Stimulated activated CD8-positive, alpha-beta memory T cell treated with anti-CD3 and anti-CD28 coated beads, Interleukin-4, amount 100 ng/mL, for 48 hours (primary cell): Measurements from ENCODE around the gene DEPDC4.
"Not testable (repeated sequence)": the region's sequence is repeated elsewhere in the genome, so short reads cannot be mapped to it uniquely, and the experiment has no call there.

Experiments used
- DNase-seq: peaks from one replicate; pipeline ENCODE4 v3.0.0-alpha.2; 2020

The DEPDC4 gene

DNA sequence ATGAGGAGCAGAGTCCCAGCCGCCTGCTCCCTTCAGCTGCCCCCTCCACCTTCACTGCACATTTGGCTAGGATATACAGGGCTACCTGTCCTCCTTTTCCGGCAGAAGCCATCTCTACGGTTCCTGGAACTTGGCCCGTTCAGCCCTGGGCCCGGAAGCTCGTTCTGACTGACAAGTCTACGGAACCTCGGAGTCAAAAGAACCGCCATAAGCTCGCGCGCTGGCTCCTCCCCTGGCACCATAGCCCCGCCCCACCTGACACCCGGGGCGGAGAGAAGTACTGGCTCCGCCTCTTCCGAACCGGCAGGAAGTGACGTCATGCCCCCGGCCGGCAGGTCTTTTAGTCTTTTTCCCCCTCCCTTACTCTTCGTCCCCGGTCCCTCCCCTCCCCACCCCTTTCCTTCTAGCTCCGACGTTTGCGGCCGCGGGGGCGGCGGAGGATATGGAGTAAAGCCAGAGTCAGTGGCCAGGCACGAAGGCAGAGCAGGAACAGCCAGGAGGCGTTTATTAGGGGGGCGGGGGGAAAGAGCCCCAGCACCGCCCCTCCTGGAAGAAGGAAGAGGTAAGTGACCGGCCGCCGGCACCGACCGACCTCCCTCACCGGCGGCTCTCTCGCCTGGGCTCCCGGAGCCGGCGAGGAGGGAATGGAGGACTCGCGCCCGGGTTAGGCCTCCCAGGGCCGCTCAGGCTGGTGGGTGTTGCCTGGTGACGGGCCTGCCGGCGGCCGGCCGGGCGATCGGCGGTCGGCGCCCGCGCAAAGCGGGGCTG is at the start of gene DEPDC4, which contains the start of gene SCYL2:
Gene DEPDC4, minus strand, starts transcription at position 245 of the 768 bp plus-strand sequence. Its CDS starts 3 bp downstream, at position 242.
Gene SCYL2, plus strand, starts transcription at position 343 of the 768 bp plus-strand sequence. CDS start 15,794 bp downstream, outside the sequence.
- DNase-seq, result peak; percentile 94

DNA sequence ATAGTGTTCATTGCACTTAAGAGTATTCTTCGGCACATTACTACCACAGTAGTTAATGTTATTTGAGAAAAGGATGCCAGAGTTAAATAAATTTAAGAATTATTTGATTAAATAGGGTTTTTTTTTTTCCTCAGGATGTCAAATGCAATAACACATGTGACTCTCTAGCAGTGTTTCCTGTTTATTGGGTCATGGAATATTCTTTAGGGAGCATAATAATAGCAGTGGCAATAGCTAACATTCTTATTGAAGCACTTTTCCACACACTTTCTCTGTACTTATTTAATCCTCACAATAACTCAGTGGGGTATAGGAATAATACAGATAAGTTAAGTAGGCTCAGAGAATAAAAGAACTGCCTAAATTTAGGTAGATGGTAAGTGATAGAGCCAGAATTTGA is 44.4 kb upstream of the DEPDC4 start:
- no peak for DNase-seq

DNA sequence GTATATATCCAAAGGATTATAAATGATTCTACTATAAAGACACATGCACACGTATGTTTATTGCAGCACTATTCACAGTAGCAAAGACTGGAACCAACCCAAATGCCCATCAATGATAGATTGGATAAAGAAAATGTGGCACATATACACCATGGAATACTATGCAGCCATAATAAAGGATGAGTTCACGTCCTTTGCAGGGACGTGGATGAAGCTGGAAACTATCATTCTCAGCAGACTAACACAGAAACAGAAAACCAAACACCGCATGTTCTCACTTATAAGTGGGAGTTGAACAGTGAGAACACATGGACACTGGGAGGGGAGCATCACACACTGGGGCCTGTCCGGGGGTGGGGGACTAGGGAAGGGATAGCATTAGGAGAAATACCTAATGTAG is 41.3 kb upstream of the DEPDC4 start:
- not testable (repeated sequence) for DNase-seq

DNA sequence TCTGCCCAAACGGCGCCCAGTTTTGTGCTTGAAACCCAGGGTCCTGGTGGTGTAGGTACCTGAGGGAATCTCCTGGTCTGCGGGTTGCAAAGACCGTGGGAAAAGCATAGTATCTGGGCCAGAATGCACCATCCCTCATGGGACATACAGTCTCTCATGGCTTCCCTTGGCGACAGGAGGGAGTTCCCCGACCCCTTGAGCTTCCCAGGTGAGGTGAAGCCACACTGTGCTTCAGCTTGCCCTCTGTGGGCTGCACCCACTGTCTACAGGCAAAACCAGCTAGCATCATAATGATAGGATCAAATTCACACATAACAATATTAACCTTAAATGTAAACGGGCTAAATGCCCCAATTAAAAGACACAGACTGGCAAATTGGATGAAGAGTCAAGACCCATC is 37.5 kb upstream of the DEPDC4 start:
- not testable (repeated sequence) for DNase-seq

DNA sequence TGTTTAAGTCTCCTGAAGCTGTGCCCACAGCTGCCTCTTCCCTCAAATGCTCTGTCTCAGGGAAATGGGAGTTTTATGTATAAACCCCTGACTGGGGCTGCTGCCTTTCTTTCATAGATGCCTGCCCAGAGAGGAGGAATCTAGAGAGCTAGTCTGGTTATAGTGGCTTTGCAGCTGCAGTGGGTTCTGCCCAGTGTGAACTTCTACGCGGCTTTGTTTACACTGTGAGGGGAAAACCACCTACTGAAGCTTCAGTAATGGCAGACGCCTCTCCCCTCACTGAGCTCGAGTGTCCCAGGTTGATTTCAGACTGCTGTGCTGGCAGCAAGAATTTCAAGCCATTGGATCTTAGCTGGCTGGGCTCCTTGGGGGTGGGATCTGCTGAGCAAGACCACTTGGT is 37.0 kb upstream of the DEPDC4 start:
- no peak for DNase-seq

DNA sequence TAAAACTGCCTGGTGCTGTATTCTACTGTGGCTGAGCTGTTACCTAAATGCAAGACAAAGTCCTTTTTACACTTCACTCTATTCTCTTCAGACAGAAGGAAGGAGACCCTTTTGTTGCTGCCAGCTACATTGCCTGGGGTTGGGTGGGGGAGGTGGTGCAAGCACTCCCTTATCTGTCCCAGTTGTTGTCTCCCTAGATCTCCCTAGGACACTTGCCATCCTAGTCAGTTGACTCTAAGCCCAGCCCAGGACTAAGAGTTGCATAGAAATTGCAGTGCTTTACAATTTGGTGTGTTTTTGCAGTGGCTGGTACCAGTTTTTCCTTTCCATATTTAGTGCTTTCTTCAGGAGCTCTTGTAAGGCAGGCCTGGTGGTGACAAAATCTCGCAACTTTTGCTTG is 35.2 kb upstream of the DEPDC4 start:
- DNase-seq, result no peak

DNA sequence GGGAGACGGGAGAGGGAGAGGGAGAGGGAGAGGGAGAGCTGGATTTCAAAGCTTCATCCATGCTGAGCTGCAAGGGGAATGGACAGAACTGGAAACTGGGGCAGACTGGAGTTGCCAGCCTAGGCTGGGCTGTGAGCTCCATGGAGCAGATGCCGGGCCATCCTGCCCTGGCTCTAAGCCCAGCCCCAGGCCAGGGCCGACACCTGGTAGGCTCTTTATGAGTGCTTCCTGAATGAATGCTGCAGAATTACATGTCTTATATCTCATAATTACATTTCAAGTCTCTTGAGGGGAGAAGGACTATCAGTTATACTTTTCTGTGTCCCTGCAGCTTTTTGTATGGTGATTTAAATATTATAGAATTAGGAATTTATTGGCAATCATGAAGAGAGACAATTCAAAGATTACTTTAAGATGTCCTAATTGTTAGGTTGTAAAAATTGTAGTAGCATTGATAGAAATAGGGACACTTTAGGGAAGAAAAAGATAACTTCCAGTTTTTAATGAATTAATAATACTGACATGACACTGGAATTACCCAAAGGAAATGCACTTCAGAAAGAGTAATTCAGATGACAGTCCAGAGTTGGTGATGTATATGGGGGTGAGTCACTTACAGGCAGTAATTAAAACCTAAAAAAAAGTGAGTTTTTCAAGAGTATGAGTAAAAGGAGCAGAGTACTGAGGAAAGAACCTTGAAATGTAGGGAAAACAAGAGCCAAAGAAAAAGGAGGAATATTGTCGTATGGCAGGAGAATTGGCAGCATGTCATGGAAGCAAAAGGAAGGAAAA is 29.1 kb upstream of the DEPDC4 start:
- no peak for DNase-seq

DNA sequence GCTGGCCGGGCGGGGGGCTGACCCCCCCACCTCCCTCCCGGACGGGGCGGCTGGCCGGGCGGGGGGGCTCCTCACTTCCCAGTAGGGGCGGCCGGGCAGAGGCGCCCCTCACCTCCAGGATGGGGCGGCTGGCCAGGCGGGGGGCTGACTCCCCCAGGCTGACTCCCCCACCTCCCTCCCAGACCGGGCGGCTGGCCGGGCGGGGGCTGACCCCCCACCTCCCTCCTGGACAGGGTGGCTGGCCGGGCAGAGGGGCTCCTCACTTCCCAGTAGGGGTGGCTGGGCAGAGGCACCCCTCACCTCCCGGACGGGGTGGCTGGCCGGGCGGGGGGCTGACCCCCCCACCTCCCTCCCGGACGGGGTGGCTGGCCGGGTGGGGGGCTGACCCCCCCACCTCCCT is 27.5 kb upstream of the DEPDC4 start:
- DNase-seq, result not testable (repeated sequence)

DNA sequence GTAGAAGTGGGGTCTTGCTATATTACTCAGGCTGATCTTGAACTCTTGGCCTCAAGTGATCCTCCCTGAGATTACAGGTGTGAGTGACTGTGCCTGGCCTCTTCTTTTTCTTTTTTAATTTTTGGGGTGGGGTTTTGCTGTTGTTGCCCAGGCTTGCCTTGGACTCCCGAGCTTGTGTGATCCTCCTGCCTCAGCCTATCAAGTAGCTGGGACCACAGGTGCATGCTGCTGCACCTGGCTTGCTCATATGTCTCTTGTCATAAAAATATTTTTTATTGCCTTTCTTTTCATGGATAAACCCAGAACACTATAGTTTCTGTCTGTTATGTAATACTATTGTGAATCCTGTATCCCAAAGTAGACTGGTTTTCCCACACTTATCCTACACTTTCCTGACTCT is 26.1 kb upstream of the DEPDC4 start:
- no peak for DNase-seq

DNA sequence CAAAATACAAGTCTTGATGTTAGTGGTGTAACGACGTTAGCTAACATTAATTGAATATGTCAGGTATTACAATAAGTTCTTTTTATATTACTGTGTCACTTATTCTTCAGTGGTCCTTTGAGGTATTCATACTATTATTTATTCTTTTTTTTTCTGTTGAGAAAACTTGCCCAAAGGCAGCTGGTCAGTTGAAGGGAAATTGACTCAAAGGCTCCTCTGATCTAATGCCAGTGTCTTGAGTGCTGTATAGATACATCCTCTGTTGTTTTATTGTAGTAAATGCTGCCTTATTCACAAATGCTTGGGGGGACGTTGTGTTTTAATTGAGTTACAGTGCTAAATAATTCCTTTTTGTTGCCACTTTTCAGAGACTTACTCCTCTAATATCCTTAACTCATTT is 23.1 kb upstream of the DEPDC4 start:
- DNase-seq, result no peak

DNA sequence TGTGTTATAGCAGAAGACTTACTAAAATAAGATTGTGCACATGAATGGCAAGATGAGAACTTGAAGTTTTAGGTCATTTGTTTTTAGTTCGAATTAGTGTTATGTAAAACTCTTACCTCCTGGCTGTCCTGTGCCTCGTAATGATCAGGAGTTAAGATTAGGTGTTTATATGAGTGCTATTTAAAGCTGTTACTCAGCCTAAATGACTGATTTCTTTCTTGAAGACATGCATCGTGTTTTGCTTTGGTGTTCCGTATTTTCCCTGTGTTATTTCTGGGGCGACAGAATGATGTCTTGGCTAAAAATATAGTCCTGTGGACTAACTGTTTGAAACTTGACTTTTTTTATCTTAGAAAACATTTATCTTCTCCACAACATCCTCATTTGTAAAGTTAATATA is 22.2 kb upstream of the DEPDC4 start:
- DNase-seq, result no peak

DNA sequence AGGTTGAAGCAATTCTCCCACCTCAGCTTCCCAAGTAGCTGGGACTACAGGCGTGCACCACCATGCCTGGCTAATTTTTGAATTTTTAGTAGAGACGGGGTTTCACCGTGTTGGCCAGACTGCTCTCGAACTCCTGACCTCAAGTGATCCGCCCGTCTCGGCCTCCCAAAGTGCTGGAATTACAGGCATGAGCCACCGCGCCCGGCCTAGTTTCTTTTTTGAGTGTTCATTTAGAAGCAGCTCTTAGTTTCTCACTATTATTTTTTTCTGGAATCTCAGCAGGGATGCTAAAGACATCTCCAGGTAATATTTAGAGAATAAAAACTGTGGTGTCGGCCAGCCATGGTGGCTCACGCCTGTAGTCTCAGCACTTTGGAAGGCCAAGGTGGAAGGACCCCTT is 17.7 kb upstream of the DEPDC4 start:
- not testable (repeated sequence) for DNase-seq

DNA sequence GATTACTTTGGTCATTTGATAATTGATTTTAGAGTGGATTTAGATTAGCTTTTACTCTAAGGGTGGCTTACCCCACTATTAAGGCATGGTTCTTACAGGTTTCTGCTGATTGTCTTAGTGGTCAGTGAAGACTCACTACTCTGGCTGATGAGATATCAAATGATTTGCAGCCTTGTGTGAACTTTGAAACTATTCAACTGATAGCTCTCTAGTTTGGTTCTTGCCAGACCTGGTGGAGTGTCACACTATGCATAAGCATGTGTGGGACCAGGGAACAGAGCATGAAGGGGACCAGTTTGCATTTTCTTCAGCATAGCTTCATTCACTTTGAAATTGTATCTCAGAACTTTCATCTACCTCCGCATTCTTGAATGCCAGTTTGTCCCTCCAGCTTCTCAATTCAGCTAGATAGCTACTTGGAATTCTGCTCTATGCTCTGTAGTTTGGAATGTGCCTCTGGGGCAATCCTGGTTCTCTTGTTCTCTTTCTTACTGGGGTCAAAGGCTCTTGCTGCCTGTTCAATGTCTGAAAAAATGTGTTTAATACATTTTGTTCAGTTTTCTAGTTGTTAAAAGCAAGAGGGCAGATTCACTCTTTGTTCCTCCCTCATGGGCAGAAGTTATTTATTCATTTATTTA is 12.8 kb upstream of the DEPDC4 start:
- no peak for DNase-seq

DNA sequence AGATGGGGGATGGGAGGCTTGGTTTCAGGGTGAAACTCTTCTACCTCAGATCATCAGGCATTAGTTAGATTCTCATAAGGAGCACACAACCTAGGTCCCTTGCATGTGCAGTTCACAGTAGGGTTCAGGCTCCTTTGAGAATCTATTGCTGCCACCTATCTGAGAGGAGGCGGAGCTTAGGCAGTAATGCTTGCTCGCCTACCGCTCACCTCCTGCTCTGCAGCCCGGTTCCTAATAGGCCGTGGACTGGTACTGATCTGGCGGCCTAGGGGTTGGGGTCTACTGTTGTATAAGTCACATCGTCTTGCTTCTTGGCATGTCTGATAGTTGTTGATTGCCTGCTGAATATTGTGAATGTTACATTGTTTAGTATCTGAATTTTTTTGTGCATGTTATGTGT is 12.3 kb upstream of the DEPDC4 start:
- no peak for DNase-seq

DNA sequence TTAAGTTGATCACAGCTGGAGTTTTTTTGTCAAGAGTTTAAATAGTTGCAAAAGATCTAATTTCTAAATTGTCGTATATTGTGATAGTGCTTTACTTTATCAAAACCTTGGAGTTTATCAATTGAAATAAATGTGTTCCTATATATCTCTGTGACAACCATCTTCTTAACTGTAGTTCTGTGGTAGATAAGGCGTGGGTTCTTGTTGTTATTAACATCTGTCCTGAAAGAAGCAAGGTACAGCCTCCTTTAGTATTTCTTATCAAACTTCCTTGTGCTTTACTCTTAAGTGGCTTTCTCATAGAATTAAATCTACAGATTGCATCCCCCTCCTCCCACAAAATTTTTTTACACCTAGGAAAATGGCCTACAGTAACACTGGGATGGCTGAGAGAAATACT is 7.4 kb upstream of the DEPDC4 start:
- DNase-seq, result no peak

DNA sequence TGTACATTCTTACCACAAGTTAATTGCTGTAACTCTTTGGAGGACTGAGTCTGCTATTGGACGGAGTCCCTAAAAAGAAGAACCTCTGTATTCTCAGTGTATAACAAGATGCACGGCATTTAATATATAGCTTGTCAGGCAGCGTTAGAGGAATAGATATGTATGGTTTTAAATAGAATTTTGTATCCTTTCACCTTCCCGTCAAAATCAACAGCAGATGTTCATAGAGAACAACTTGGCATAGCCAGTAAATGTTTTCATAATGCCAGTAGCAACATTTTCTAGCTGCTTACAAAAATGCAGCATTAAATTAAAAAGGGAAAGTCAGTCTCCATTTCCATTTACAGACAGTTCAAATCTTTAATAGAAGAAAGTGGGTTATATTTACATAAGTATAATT is 6.9 kb upstream of the DEPDC4 start:
- DNase-seq, result no peak

DNA sequence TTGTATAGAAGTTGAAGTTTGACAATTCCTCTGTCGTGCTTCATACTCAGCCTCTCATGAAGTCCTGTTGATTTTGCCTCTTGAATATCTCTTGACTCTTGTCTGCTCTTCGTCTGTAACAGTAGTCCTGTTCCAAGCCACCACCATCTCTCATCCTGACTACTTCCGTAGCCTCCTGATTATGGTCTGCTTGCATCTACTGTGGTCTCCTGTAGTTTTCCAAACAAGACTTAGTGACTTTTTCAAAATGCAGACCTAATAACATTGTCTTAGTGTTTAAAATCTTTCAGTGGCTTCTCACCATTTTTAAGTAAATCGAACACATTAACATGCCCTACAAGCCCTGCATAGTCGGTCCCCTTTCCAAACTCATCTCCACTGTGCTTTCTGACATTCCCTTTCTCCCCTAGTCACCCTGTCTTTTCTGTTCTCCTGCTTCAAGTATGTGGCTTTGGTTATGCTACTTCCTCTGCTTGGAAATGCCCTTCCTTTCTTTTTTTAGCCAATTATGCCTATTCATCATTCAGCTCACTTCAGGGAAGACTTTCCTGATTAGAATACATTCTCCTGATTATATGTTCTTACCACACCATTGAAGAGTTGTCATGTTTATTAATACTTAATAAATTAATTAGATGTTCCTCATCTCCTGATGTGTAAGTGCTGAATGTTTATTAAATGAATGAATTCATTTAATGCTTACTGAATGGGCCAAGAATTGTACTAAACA is 2.1 kb upstream of the DEPDC4 start:
- DNase-seq, result no peak

DNA sequence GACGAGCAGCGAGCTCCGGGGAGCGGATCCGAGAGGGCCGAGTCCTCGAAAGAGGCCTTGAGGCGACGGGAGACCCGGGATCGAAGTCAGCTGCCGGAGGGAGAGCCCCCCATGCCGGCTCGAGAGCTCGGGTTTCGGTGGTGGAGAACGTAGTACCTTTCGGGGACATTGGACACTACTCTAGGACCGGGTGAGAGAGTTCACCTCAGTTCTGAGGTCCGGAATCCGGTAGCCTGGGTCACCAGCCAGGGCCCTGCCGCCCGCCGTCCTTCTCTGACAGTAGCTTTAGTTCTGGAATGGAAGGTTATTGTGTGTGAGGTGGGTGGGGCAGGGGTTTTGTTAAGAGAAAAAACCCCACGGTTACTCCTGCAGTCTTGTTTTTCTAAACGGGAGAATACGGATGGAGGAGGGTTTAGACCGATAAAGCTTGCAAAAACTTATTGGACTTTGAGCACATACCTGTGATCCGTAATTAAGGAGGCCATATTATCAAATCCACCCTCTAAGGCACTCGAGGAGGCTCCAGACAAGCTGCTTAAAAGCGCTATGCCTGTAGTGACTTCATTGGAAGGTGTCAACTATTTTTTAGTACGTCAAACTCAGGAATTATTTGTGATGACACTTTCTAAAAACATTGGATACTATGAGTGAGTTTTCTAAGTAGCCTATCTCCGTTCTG is 863 bp upstream of the DEPDC4 start:
- peak; percentile 39 for DNase-seq

DNA sequence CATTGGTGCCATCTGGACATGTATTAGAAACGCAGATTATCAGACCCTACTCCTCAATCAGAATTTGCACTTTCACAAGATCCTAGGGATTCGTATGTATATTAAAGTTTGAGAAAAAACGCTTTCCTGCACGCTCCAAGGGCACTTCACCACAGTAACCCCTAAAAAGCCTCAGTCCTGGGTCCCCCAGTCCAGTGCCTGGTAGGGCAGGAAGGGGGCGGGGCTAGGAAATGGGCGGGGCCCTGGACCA is 369 bp downstream of the DEPDC4 start:
- peak; percentile 98 for DNase-seq

DNA sequence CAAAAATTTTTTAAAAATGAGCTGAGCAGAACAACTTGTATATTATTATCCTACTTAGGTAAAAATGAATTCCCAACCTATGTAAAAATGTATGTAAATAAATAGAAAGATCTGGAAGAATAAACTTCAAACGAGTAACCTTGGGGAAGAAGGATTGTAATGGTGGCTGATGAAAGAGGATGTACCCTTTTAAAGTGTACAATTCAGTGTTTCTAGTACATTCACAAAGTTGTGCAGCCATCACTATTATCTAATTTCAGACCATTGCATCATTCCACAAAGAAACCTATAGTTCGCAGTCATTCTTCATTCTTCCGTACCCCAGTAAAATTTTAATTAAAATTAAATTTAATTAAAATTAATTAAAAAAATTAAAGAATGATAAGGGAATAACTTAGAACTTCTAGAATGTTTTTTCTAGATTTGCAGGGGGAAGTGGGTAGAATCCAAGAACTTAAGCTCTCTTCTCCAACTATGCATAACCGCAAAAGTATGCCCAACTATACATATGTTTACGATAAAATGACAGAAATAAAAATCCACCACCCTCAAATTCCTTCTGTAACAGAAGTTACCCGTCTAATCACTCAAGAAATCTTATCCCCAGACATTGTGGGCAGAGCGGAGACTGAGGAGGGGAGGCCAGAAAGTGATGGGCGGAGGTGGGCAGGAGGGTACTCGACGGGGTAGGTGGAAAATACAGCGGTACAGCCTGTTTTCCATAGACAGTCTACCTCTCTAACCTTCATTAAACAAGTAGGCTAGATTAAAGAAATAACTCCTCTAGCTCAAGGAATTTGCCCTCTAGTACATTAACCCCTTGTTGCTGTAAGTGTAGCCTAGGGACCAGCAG is 921 bp downstream of the DEPDC4 start:
- DNase-seq, result no peak

DNA sequence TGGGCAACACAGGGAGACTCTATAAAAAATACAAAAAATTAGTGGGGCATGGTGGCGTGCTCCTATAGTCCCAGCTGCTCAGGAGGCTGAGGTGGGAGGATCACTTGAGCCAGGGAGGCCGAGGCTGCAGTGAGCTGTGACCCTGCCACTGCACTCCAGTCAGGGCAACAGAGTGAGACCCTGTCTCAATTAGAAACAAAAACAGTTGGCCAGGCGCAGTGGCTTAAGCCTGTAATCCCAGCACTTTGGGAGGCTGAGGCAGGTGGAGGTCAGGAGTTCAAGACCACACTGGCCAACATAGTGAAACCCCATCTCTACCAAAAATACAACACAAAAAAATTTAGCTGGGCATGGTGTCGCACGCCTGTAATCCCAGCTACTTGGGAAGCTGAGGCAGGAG is 1.8 kb downstream of the DEPDC4 start:
- not testable (repeated sequence) for DNase-seq

DNA sequence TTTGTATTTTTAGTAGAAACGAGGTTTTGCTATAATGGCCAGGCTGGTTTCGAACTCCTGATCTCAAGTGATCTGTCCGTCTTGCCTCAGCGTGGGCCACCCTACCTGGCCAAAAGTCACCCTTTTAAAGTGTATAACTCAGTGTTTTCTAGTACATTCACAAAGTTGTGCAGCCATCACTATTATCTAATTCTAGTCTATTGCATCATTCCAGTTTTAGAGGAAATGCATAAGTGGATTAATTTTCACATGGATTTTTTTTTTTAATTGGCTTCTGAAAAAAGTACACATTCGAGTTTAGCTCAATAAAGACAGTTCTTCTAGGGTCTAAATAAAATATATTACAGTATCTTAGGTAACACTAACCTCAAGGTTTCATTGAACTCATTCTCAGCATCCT is 3.7 kb downstream of the DEPDC4 start:
- DNase-seq, result no peak
